ENCODE measurements around the gene PURB. TPM values are rescaled to one million over a fixed set of nuclear protein-coding genes. Genes with fewer than 3 reads are reported as not detected.
A peak's percentile ranks its signal among the peaks of the same experiment; 100 is the strongest.
"Not testable (repeated sequence)": the region's sequence is repeated elsewhere in the genome, so short reads cannot be mapped to it uniquely, and the experiment has no call there.

The PURB gene
- total RNA-seq, 1 donor from 2014 or later, result 19.2 TPM

DNA sequence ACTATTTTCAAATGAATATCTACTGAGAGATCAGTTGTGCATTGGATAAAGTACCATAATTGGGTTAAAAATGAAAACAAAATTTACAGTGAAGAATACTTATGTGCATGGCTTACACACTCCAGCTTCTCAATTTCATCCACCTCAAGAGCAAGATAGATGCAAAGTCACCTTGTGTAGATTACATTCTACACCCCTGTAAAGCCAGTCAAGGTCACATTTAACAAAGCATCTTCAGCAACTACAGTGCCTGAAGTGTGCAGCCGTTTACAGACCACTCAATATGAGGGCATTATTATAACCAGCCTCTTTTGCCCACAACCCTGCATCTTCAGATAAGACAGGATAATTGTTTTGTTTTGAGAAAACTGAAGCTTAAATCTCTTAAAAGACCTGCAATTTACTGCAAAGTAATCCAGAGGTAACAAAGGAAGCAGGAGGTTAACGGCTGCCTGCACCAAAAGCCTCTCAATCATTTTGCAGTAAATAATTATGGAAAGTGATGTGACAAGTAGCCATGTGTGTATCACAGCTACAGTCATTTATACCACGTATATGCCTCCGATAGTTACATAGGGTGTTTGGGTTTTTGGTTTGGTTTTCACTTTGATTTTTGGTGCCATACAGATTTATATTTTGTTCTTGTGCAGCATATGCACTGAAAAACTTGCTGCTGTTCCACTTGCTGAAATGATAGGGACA, 4.9 kb downstream of the PURB start:
- Histone ChIP-seq H3K27me3 (no peaks in the 10 kb centered on the region), H3K27ac (no peak overlapping the region), H3K4me1 (peaks cover 66% of the 10 kb centered on the region), H3K36me3 (peaks cover 0 to 10% of the 10 kb centered on the region in 2 donors), H3K4me3 (peak overlapping the region; percentile 5 to 23), H3K9me3 (no peaks in the 10 kb centered on the region)
- no peak for TF ChIP-seq CTCF (IDR thresholded peaks at IDR 0.05)
- no peak for TF ChIP-seq POLR2AphosphoS5 (IDR thresholded peaks at IDR 0.05; ENCODE audit: insufficient read depth in 1 of 2, low read depth in 1 of 2)
- no peak for TF ChIP-seq POLR2A (IDR thresholded peaks at IDR 0.05)
- intact Hi-C loops (cut with DNase I), result loop anchor here (10.0 kb wide), 1 partner anchor 104 kb away; no protein-coding TSS in a partner anchor
- no peak for DNase-seq (ENCODE audit: extremely low spot score in 2 of 2)

DNA sequence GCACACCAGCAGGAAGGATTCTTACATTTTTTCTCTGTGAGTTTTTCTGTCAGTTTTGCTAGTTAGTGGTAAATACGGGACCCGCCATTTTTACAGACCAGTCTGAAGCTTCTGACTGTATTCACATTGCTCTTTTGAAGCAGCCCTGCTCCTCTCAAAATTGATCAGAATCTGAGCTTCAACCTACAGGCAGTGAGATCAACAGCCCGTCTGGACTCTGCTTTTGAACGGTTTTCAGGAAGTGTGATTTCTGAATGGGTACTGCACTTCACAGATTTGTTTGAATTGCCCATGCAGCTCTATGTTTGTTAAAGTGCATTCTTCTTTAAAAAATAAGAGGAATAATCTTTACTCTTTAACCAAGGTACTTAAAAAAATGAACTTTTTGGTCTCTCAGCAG, 8.9 kb downstream of the PURB start:
- no peak overlapping the region for H3K4me3 ChIP-seq
- H3K27me3 ChIP-seq, result no peaks in the 10 kb centered on the region
- intact Hi-C loops (cut with DNase I), result no loop called here
- no peaks in the 10 kb centered on the region for H3K9me3 ChIP-seq
- TF ChIP-seq POLR2A (IDR thresholded peaks at IDR 0.05) (no peak), POLR2AphosphoS5 (IDR thresholded peaks at IDR 0.05; ENCODE audit: insufficient read depth in 1 of 2, low read depth in 1 of 2) (no peak), CTCF (IDR thresholded peaks at IDR 0.05) (no peak)
- no peak for DNase-seq (ENCODE audit: extremely low spot score in 2 of 2)
- peaks cover 0 to 10% of the 10 kb centered on the region in 2 donors for H3K36me3 ChIP-seq
- H3K4me1 ChIP-seq, result peaks cover 34% of the 10 kb centered on the region
- H3K27ac ChIP-seq, result no peak overlapping the region

DNA sequence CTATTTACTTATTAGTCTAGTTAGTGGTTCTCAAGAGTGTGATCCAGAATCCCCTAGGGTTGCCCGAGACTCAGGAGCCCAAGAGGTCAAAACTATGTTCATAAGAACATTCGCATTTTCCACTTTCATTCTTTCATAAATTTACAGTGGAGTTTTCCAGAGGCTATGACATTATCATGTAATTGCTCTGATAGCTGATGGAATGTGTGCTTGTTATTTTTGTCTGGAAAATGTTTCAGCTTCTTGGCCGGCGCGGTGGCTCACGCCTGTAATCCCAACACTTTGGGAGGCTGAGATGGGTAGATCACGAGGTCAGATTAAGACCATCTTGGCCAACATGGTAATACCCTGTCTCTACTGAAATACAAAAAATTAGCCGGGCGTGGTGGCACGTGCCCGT, 10.1 kb downstream of the PURB start:
- intact Hi-C loops (cut with DNase I), result no loop called here
- H3K4me1 ChIP-seq, result peaks cover 22% of the 10 kb centered on the region
- no peak for DNase-seq (ENCODE audit: extremely low spot score in 2 of 2)

DNA sequence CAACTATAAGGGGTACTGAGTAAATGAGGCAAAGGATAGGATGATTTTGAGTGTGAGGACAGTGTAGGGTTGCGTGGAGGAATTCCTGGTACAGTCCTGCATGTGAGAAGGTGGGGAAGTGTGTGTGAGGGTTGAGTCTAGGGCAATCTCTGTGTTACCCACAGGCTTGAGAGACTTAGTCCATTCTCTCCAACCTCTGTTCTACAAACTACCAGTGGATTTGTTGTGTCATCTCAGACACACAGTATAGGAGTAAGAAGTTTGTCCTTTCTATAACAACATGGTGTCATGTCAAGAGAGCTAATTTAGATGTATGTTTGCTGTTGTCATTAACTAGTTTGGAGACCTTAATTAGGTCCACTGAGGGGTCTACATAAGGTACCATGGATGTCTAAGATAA, 12.5 kb downstream of the PURB start:
- Histone ChIP-seq H3K4me3 (no peak overlapping the region), H3K27ac (no peak overlapping the region), H3K27me3 (no peaks in the 10 kb centered on the region), H3K36me3 (no peaks in the 10 kb centered on the region), H3K9me3 (no peaks in the 10 kb centered on the region), H3K4me1 (no peaks in the 10 kb centered on the region)
- TF ChIP-seq POLR2A (IDR thresholded peaks at IDR 0.05), result no peak
- TF ChIP-seq POLR2AphosphoS5 (IDR thresholded peaks at IDR 0.05; ENCODE audit: insufficient read depth in 1 of 2, low read depth in 1 of 2), result no peak
- TF ChIP-seq CTCF (IDR thresholded peaks at IDR 0.05), result no peak
- no peak for DNase-seq (ENCODE audit: extremely low spot score in 2 of 2)
- intact Hi-C loops (cut with DNase I), result no loop called here

More for the DNA sequence above, 10.1 kb downstream of the PURB start:
- TF ChIP-seq POLR2AphosphoS5 (IDR thresholded peaks at IDR 0.05; ENCODE audit: insufficient read depth in 1 of 2, low read depth in 1 of 2) (no peak), POLR2A (IDR thresholded peaks at IDR 0.05) (no peak), CTCF (IDR thresholded peaks at IDR 0.05) (no peak)
- no peak overlapping the region for H3K27ac ChIP-seq
- H3K4me3 ChIP-seq, result no peak overlapping the region
- peaks cover 0 to 7% of the 10 kb centered on the region in 2 donors for H3K36me3 ChIP-seq
- no peaks in the 10 kb centered on the region for H3K27me3 ChIP-seq
- H3K9me3 ChIP-seq, result no peaks in the 10 kb centered on the region

GRCh38 chr7:44871918-44872317, 13.4 kb downstream of the PURB start:
- H3K9me3 ChIP-seq; H3K36me3 ChIP-seq; H3K27me3 ChIP-seq; intact Hi-C loops (cut with DNase I); H3K4me3 ChIP-seq; H3K27ac ChIP-seq; H3K4me1 ChIP-seq; DNase-seq (ENCODE audit: extremely low spot score in 2 of 2): not testable (repeated sequence)

GRCh38 chr7:44870780-44871179, 14.6 kb downstream of the PURB start:
- H3K36me3 ChIP-seq; H3K9me3 ChIP-seq; DNase-seq (ENCODE audit: extremely low spot score in 2 of 2); H3K4me3 ChIP-seq; H3K27ac ChIP-seq; H3K27me3 ChIP-seq; H3K4me1 ChIP-seq; intact Hi-C loops (cut with DNase I): not testable (repeated sequence)

DNA sequence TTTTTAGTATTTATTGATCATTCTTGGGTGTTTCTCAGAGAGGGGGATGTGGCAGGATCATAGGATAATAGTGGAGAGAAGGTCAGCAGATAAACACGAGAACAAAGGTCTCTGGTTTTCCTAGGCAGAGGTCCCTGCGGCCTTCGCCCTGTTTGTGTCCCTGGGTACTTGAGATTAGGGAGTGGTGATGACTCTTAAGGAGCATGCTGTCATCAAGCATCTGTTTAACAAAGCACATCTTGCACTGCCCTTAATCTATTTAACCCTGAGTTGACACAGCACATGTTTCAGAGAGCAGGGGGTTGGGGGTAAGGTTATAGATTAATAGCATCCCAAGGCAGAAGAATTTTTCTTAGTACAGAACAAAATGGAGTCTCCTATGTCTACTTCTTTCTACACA, 15.0 kb downstream of the PURB start:
- H3K4me1 ChIP-seq; H3K27ac ChIP-seq; H3K36me3 ChIP-seq; H3K27me3 ChIP-seq; DNase-seq (ENCODE audit: extremely low spot score in 2 of 2); H3K4me3 ChIP-seq; intact Hi-C loops (cut with DNase I); H3K9me3 ChIP-seq: not testable (repeated sequence)
